ENCODE results near the gene ZDHHC12. TPM values are rescaled to one million over a fixed set of nuclear protein-coding genes. Genes with fewer than 3 reads are reported as not detected.

The ZDHHC12 gene
- total RNA-seq, 4 donors from 2014 or later, result 51.5 to 99.4 (median 77.1) TPM

- intact Hi-C loops (cut with DNase I), result no loop called here
- H3K27ac ChIP-seq, result no peak overlapping the region
- H3K4me1 ChIP-seq, result no peaks in the 10 kb centered on the region
- H3K9me3 ChIP-seq, result no peaks in the 10 kb centered on the region
- H3K36me3 ChIP-seq, result peaks cover 0 to 24% (median 0%) of the 10 kb centered on the region in 3 donors
- no peak for DNase-seq
- no peak overlapping the region for H3K4me3 ChIP-seq
- no peak for TF ChIP-seq CTCF (IDR thresholded peaks at IDR 0.05)
- no peak for TF ChIP-seq POLR2A (IDR thresholded peaks at IDR 0.05)
- H3K27me3 ChIP-seq, result no peaks in the 10 kb centered on the region
- 88 to 100% methylated on average over 1 to 10 of the region's 26 CpGs for WGBS, 2 donors
Measured at GRCh38 chr9:128712451-128713410, 11.2 kb downstream of the ZDHHC12 start.

GRCh38 chr9:128707446-128707845 is 16.5 kb downstream of the ZDHHC12 start:
- Histone ChIP-seq H3K36me3 (no peaks in the 10 kb centered on the region), H3K27ac (no peak overlapping the region), H3K9me3 (no peaks in the 10 kb centered on the region), H3K4me1 (peaks cover 3 to 16% (median 7%) of the 10 kb centered on the region in 3 donors), H3K4me3 (no peak overlapping the region), H3K27me3 (no peaks in the 10 kb centered on the region)
- 90 to 94% methylated on average over 6 to 7 of the region's 8 CpGs for WGBS, 2 donors
- TF ChIP-seq POLR2A (IDR thresholded peaks at IDR 0.05), result no peak
- TF ChIP-seq CTCF (IDR thresholded peaks at IDR 0.05), result no peak
- intact Hi-C loops (cut with DNase I), result no loop called here
- no peak for DNase-seq

- H3K27ac ChIP-seq, result no peak overlapping the region
- H3K4me1 ChIP-seq, result peaks cover 6 to 22% (median 7%) of the 10 kb centered on the region in 3 donors
- WGBS, 2 donors, result 76 to 86% methylated on average over 14 to 15 of the region's 23 CpGs
- H3K27me3 ChIP-seq, result no peaks in the 10 kb centered on the region
- intact Hi-C loops (cut with DNase I), result no loop called here
- no peaks in the 10 kb centered on the region for H3K9me3 ChIP-seq
- H3K4me3 ChIP-seq, result no peak overlapping the region
- H3K36me3 ChIP-seq, result no peaks in the 10 kb centered on the region
- no peak for DNase-seq
- TF ChIP-seq POLR2A (IDR thresholded peaks at IDR 0.05), result no peak
Measured at GRCh38 chr9:128706671-128707381, 17.1 kb downstream of the ZDHHC12 start.

GRCh38 chr9:128706045-128706444 is 17.9 kb downstream of the ZDHHC12 start:
- H3K27ac ChIP-seq, result no peak overlapping the region
- no peak overlapping the region for H3K4me3 ChIP-seq
- H3K36me3 ChIP-seq, result no peaks in the 10 kb centered on the region
- no peak for DNase-seq
- TF ChIP-seq CTCF (IDR thresholded peaks at IDR 0.05), result no peak
- TF ChIP-seq POLR2A (IDR thresholded peaks at IDR 0.05), result no peak
- intact Hi-C loops (cut with DNase I), result no loop called here
- peaks cover 6 to 26% (median 7%) of the 10 kb centered on the region in 3 donors for H3K4me1 ChIP-seq
- no peaks in the 10 kb centered on the region for H3K27me3 ChIP-seq
- H3K9me3 ChIP-seq, result no peaks in the 10 kb centered on the region
- WGBS, 2 donors, result no CpG with 5 or more reads among the region's 1 CpG

GRCh38 chr9:128705051-128705965 is 18.6 kb downstream of the ZDHHC12 start:
- DNase-seq, result no peak
- TF ChIP-seq CTCF (IDR thresholded peaks at IDR 0.05), result no peak
- no peak for TF ChIP-seq POLR2A (IDR thresholded peaks at IDR 0.05)
- intact Hi-C loops (cut with DNase I), result no loop called here
- no peaks in the 10 kb centered on the region for H3K36me3 ChIP-seq
- H3K4me1 ChIP-seq, result peaks cover 6 to 26% (median 7%) of the 10 kb centered on the region in 3 donors
- no peaks in the 10 kb centered on the region for H3K27me3 ChIP-seq
- peak overlapping the region in 2 of 4 donors; percentile 82 to 85 for H3K27ac ChIP-seq
- 65 to 66% methylated on average over 6 to 8 of the region's 36 CpGs for WGBS, 2 donors
- H3K9me3 ChIP-seq, result no peaks in the 10 kb centered on the region
- H3K4me3 ChIP-seq, result no peak overlapping the region

All from esophagus squamous epithelium (tissue), 5 donors.